Natural killer cell (primary cell): ENCODE measurements around the gene WNT3A. TPM values are rescaled to one million over a fixed set of nuclear protein-coding genes. Genes with fewer than 3 reads are reported as not detected.

Source experiments
- ATAC-seq, 3 donors: fragments of 150-1000 bp in 2 of 3; fragments of 200-7000 bp in 1 of 3; cut with Tn5 transposase; 1 replicate in 1 of 3; 2 replicates in 2 of 3; pipeline ENCODE4 v1.10.0; 2021; ENCODE audit warnings: mild to moderate bottlenecking in 2 of 3, moderate library complexity in 2 of 3
- DNase-seq, 2 donors: peaks; one replicate each; pipeline versions ENCODE4 v3.0.0 to v3.0.0-alpha.2; 2013 to 2021; ENCODE audit warnings: mixed read lengths in 1 of 2
- H3K27ac ChIP-seq: one replicate; pipeline ENCODE4 v1.5.1; 2013; ENCODE audit warnings: mild to moderate bottlenecking, low read length
- H3K27me3 ChIP-seq: one replicate; pipeline ENCODE4 v1.6.1; 2013; ENCODE audit warnings: low read length; ENCODE audit not compliant: control insufficient read depth, insufficient read depth
- H3K36me3 ChIP-seq: one replicate; pipeline ENCODE4 v1.6.1; 2013; ENCODE audit warnings: low read length; ENCODE audit not compliant: control insufficient read depth, insufficient read depth
- H3K4me1 ChIP-seq: one replicate; pipeline ENCODE4 v1.6.1; 2013; ENCODE audit warnings: low read length; ENCODE audit not compliant: control insufficient read depth, insufficient read depth
- H3K4me3 ChIP-seq: one replicate; pipeline ENCODE4 v1.5.1; 2013; ENCODE audit warnings: low read length
- H3K9me3 ChIP-seq: one replicate; pipeline ENCODE4 v1.6.1; 2013; ENCODE audit warnings: low read length; ENCODE audit not compliant: control insufficient read depth, insufficient read depth
- H3K27ac Mint-ChIP-seq, 2 donors: one replicate each; pipeline ENCODE4 v1.8.0; 2022; ENCODE audit warnings: mild to moderate bottlenecking in 2 of 2, mixed read lengths in 2 of 2, moderate library complexity in 1 of 2
- H3K27me3 Mint-ChIP-seq, 2 donors: one replicate each; pipeline ENCODE4 v1.8.0; 2022; ENCODE audit warnings: low read depth in 2 of 2, mixed read lengths in 2 of 2
- H3K36me3 Mint-ChIP-seq: one replicate; pipeline ENCODE4 v1.8.0; 2022; ENCODE audit warnings: mixed read lengths
- H3K4me1 Mint-ChIP-seq, 2 donors: one replicate each; pipeline ENCODE4 v1.8.0; 2022; ENCODE audit warnings: mixed read lengths in 2 of 2
- H3K4me3 Mint-ChIP-seq: one replicate; pipeline ENCODE4 v1.8.0; 2022; ENCODE audit warnings: mild to moderate bottlenecking, moderate library complexity, mixed read lengths
- H3K9me3 Mint-ChIP-seq, 2 donors: one replicate each; pipeline ENCODE4 v1.8.0; 2022; ENCODE audit warnings: mixed read lengths in 2 of 2
- WGBS: methylation state at CpG from one replicate; pipeline ENCODE4 v1.1.7; 2013; ENCODE audit warnings: missing lambda C conversion rate; ENCODE audit not compliant: insufficient coverage; 5-methylcytosine and 5-hydroxymethylcytosine counted together
- intact Hi-C: fragments of 100-400 bp; cut with micrococcal nuclease; formaldehyde crosslinking; loops from one replicate; pipeline ENCODE4 v1.14.2; 2022
- total RNA-seq, 4 donors: library from RNA; stranded (reverse); fragments of 120-200 nt in 1 of 4; gene quantifications; one replicate each; pipeline versions ENCODE4 v1.2.3 to v1.2.4, GENCODE V29; 2013 to 2022
- TF ChIP-seq, protein P1 (sequence below): fragments of 200-600 bp; IDR thresholded peaks from one replicate; pipeline ENCODE4 v1.8.0; 2022; ENCODE audit warnings: antibody characterized with exemption

The WNT3A gene
- total RNA-seq, 3 donors from 2014 or later (not counting 1 experiment from before 2014, with no cell fraction given), result not detected

DNA sequence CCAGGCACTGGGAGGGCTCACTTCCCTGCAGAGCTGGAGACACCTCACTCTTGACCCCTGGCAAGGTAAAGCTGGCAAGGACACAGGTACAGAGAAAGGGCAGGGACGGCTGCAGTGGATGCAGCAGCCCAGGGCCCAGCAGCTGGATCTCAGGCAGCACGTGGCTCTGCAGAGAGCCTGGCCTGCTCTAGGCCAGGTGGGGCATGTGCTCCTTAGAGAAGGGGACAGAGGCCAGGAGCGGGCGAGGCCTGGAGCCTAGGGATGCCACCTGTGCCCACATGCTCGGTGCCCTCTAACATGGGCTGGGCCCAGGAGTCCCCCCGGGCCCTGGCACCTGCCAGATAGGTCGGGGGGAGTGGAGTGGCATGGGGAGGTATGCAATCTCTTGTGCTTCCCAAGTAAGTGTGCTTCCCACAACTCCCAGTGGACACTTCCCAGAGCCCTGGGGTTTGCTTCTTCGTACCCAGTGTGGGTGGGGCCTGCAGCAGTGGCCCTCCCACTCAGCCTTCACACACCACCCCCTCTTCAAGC lies 30.0 kb downstream of the WNT3A start:
- intact Hi-C loops, result no loop called here
- TF ChIP-seq, protein P1, sequence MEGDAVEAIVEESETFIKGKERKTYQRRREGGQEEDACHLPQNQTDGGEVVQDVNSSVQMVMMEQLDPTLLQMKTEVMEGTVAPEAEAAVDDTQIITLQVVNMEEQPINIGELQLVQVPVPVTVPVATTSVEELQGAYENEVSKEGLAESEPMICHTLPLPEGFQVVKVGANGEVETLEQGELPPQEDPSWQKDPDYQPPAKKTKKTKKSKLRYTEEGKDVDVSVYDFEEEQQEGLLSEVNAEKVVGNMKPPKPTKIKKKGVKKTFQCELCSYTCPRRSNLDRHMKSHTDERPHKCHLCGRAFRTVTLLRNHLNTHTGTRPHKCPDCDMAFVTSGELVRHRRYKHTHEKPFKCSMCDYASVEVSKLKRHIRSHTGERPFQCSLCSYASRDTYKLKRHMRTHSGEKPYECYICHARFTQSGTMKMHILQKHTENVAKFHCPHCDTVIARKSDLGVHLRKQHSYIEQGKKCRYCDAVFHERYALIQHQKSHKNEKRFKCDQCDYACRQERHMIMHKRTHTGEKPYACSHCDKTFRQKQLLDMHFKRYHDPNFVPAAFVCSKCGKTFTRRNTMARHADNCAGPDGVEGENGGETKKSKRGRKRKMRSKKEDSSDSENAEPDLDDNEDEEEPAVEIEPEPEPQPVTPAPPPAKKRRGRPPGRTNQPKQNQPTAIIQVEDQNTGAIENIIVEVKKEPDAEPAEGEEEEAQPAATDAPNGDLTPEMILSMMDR, result no peak
- Histone ChIP-seq H3K36me3 (no peaks in the 10 kb centered on the region), H3K4me1 (peaks cover 7% of the 10 kb centered on the region), H3K27ac (no peak overlapping the region), H3K9me3 (no peaks in the 10 kb centered on the region), H3K4me3 (no peak overlapping the region), H3K27me3 (peaks cover 19% of the 10 kb centered on the region)
- H3K4me1 Mint-ChIP-seq, result no peaks in the 10 kb centered on the region
- H3K9me3 Mint-ChIP-seq, result no peaks in the 10 kb centered on the region
- ATAC-seq, result no peak
- H3K4me3 Mint-ChIP-seq, result no peak overlapping the region
- no peak for DNase-seq
- no peak overlapping the region for H3K27ac Mint-ChIP-seq
- H3K27me3 Mint-ChIP-seq, result peaks cover 21 to 31% of the 10 kb centered on the region in 2 donors
- 91% methylated on average over 8 of the region's 8 CpGs for WGBS
- H3K36me3 Mint-ChIP-seq, result no peaks in the 10 kb centered on the region

DNA sequence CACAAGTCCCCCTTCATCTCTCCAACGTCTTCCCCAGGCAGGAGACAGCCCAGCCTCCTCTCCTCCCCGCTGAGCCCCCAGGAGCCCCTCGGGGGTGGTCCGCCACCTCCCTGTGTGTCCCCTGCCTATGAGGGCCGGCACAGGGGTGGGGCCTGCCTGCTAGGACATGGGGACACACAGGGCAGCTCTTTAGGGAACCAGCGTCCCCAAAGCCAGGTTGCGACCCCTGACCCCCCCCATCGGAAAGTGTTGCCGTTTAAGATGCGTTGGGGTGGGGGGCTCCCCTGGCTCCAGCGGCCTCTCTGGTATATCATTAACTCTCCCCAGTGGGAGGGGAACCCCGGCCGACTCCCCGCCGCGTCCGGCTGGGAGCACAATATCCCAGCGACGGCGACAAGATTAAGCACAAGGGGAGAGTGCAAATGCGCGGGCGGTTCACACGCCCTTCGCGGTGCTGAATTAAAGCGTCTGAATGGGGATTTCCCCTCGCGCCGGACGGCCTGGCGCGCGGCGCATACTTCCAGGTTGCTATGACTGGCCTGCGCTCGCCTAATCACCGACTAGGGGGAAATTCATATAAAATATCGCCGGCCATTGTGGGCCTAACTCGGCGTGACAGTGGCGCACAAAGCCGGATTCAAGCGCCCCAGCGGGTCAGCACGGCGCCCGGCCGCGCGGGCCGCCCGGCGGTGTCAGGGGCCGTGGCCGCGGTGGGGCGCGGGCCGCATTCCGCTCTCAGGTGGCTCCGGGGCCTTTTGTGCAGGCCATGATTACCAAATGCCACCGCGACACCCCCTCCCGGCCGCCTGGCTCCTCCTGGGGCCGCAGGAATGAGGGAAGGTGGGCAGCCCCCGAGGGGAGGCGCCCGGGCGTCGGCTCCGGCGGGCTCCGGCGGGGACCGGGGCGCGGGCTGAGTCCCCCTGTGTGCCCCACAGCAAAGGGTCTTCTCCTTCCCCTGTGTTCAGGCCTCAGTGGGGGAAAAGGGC lies 30.9 kb downstream of the WNT3A start:
- intact Hi-C loops, result no loop called here
- no peak overlapping the region for H3K4me3 ChIP-seq
- ATAC-seq (peak; percentile 44 to 92 (median 86)), DNase-seq (peak in 1 of 2 donors; percentile 46)
- no peak overlapping the region for H3K27ac ChIP-seq
- Mint-ChIP-seq H3K36me3 (no peaks in the 10 kb centered on the region), H3K9me3 (no peaks in the 10 kb centered on the region), H3K4me1 (no peaks in the 10 kb centered on the region), H3K4me3 (no peak overlapping the region), H3K27ac (no peak overlapping the region), H3K27me3 (peaks cover 21 to 28% of the 10 kb centered on the region in 2 donors)
- peaks cover 7% of the 10 kb centered on the region for H3K4me1 ChIP-seq
- H3K9me3 ChIP-seq, result no peaks in the 10 kb centered on the region
- WGBS, result 9% methylated on average over 80 of the region's 80 CpGs
- TF ChIP-seq, protein P1, result no peak
- H3K27me3 ChIP-seq, result peaks cover 19% of the 10 kb centered on the region
- no peaks in the 10 kb centered on the region for H3K36me3 ChIP-seq

- Mint-ChIP-seq H3K9me3 (no peaks in the 10 kb centered on the region), H3K4me1 (no peaks in the 10 kb centered on the region), H3K36me3 (no peaks in the 10 kb centered on the region), H3K27me3 (peaks cover 15 to 20% of the 10 kb centered on the region in 2 donors), H3K4me3 (no peak overlapping the region), H3K27ac (no peak overlapping the region)
- 73% methylated on average over 11 of the region's 11 CpGs for WGBS
- intact Hi-C loops, result no loop called here
- H3K36me3 ChIP-seq, result no peaks in the 10 kb centered on the region
- TF ChIP-seq, protein P1, result no peak
- no peak for DNase-seq
- H3K4me3 ChIP-seq, result no peak overlapping the region
- H3K27me3 ChIP-seq, result peaks cover 22% of the 10 kb centered on the region
- peaks cover 7% of the 10 kb centered on the region for H3K4me1 ChIP-seq
- H3K27ac ChIP-seq, result no peak overlapping the region
- ATAC-seq, result no peak
- H3K9me3 ChIP-seq, result no peaks in the 10 kb centered on the region
Measured at GRCh38 chr1:228038387-228039005, 31.7 kb downstream of the WNT3A start.
